Endothelial cell of umbilical vein (primary cell): Measurements from ENCODE around the gene CXCL9. TPM values are rescaled to one million over a fixed set of nuclear protein-coding genes. Genes with fewer than 3 reads are reported as not detected.

Experiments used
- BruUV-seq: library from RNA; stranded (reverse); fragments of 400-500 nt; replicated peaks from 2 replicates; lab custom pipeline; 2021; lab: Mats Ljungman, UMichigan
- CTCF ChIA-PET: fragments of 300-600, 350-600 bp; sonication (Branson Sonifier 250); formaldehyde crosslinking; loops from one replicate; lab custom pipeline; 2021; ENCODE audit warnings: antibody characterized with exemption, inconsistent platforms; lab: Charles Lee
- POLR2A ChIA-PET: fragments of 300-600, 350-600 bp; sonication (Branson Sonifier 250); formaldehyde crosslinking; loops from one replicate; lab custom pipeline; 2021; ENCODE audit warnings: antibody characterized with exemption, inconsistent platforms; lab: Charles Lee
- DNase-seq: peaks from one replicate; pipeline ENCODE4 v3.0.0-alpha.2; 2011; ENCODE audit warnings: low read depth, low spot score
- FAIRE-seq: peaks from 2 replicates; lab custom pipeline; 2011; peaks lifted over from hg19 to GRCh38; lab: Jason Lieb, UNC
- H2AFZ ChIP-seq: 2 replicates; pipeline ENCODE4 v1.6.0; 2012; ENCODE audit warnings: low read depth, low read length, control low read depth, inconsistent platforms
- H3K27ac ChIP-seq: 2 replicates; pipeline ENCODE4 v1.5.1; 2011; ENCODE audit warnings: low read depth, mild to moderate bottlenecking, control low read depth, low read length, moderate library complexity; ENCODE audit not compliant: insufficient read depth
- H3K27me3 ChIP-seq, 2 experiments: 2 replicates each; pipeline versions ENCODE4 v1.6.0 to v1.6.1; 2011; ENCODE audit warnings: low read length in 2 of 2, mixed read lengths in 1 of 2; ENCODE audit not compliant: control insufficient read depth in 2 of 2, insufficient read depth in 2 of 2
- H3K36me3 ChIP-seq, 2 experiments: 2 replicates in 1 of 2; 3 replicates in 1 of 2; pipeline ENCODE4 v1.5.1; 2011; ENCODE audit warnings: low read length in 2 of 2, mild to moderate bottlenecking in 1 of 2, moderate library complexity in 1 of 2; ENCODE audit not compliant: control insufficient read depth in 2 of 2, insufficient read depth in 2 of 2; ENCODE audit errors: extremely low read depth in 1 of 2
- H3K4me1 ChIP-seq: 3 replicates; pipeline ENCODE4 v1.5.1; 2011; ENCODE audit warnings: mild to moderate bottlenecking, low read length; ENCODE audit not compliant: control insufficient read depth, insufficient read depth; ENCODE audit errors: extremely low read depth
- H3K4me2 ChIP-seq: 2 replicates; pipeline ENCODE4 v1.6.1; 2011; ENCODE audit warnings: low read length, control low read depth, mixed read lengths; ENCODE audit not compliant: insufficient read depth
- H3K4me3 ChIP-seq, 3 experiments: fragments of 200-600 bp in 1 of 3; sonication (generic), shearing (Covaris generic) in 1 of 3; replicated peaks in 1 of 3; 2 replicates each; pipeline ENCODE4 v1.5.1; 2011 to 2016; ENCODE audit warnings: control low read depth in 3 of 3, low read length in 3 of 3, mild to moderate bottlenecking in 2 of 3, inconsistent platforms in 1 of 3, low read depth in 1 of 3, moderate library complexity in 1 of 3; ENCODE audit not compliant: insufficient read depth in 1 of 3
- H3K79me2 ChIP-seq: 2 replicates; pipeline ENCODE4 v1.6.0; 2012; ENCODE audit warnings: low read length, inconsistent platforms; ENCODE audit not compliant: control insufficient read depth, insufficient read depth
- H3K9ac ChIP-seq: replicated peaks from 2 replicates; pipeline ENCODE3; 2011; ENCODE audit warnings: low read length, control low read depth; ENCODE audit not compliant: insufficient read depth; ENCODE audit errors: extremely low read depth
- H3K9me1 ChIP-seq: replicated peaks from 3 replicates; pipeline ENCODE4 v1.6.0; 2011; ENCODE audit warnings: mild to moderate bottlenecking, low read length; ENCODE audit not compliant: control insufficient read depth, insufficient read depth; ENCODE audit errors: extremely low read depth
- H3K9me3 ChIP-seq: replicated peaks from 2 replicates; pipeline ENCODE4 v1.5.1; 2012; ENCODE audit warnings: low read length, inconsistent platforms; ENCODE audit not compliant: control insufficient read depth, insufficient read depth
- H4K20me1 ChIP-seq: replicated peaks from 2 replicates; pipeline ENCODE3; 2011; ENCODE audit warnings: mild to moderate bottlenecking, low read length; ENCODE audit not compliant: control insufficient read depth, insufficient read depth; ENCODE audit errors: extremely low read depth
- CTCF ChIP-seq, 2 donors: IDR thresholded peaks; 1 replicate in 1 of 2; 2 replicates in 1 of 2; pipeline ENCODE4 v1.5.1; 2011; ENCODE audit warnings: low read length in 2 of 2, mild to moderate bottlenecking in 2 of 2, moderate library complexity in 2 of 2, control low read depth in 1 of 2, inconsistent platforms in 1 of 2, low read depth in 1 of 2; ENCODE audit not compliant: insufficient read depth in 1 of 2; ENCODE audit errors: extremely low read depth in 1 of 2
- EZH2 ChIP-seq: IDR thresholded peaks from 2 replicates; pipeline ENCODE4 v1.6.1; 2012; ENCODE audit warnings: borderline replicate concordance, low read depth, mild to moderate bottlenecking, moderate library complexity, low read length, inconsistent platforms; ENCODE audit not compliant: severe bottlenecking
- FOS ChIP-seq: IDR thresholded peaks from 2 replicates; pipeline ENCODE4 v1.6.1; 2011; ENCODE audit warnings: mild to moderate bottlenecking, low read length, moderate library complexity, borderline replicate concordance; ENCODE audit not compliant: insufficient read depth
- GATA2 ChIP-seq: IDR thresholded peaks from 2 replicates; pipeline ENCODE4 v1.7.0; 2011; ENCODE audit warnings: low read depth, mild to moderate bottlenecking, moderate library complexity, mixed read lengths, low read length; ENCODE audit not compliant: insufficient read length, insufficient read depth
- MYC ChIP-seq: IDR thresholded peaks from one replicate; pipeline ENCODE4 v1.6.1; 2011; ENCODE audit warnings: mild to moderate bottlenecking, low read depth, low read length
- POLR2AphosphoS5 ChIP-seq: IDR thresholded peaks from 2 replicates; pipeline ENCODE4 v1.6.1; 2012; ENCODE audit warnings: low read depth, mild to moderate bottlenecking, control low read depth, low read length, moderate library complexity; ENCODE audit not compliant: insufficient read depth
- dilution Hi-C: fragments of 300-500 bp; cut with MboI; formaldehyde crosslinking; loops from one replicate; pipeline ENCODE4 v1.15.0; 2019; ENCODE audit warnings: low sequenced_read_pairs; ENCODE audit not compliant: extremely low pct_ligation_motif_present
- intact Hi-C: fragments of 100-400 bp; cut with micrococcal nuclease; formaldehyde crosslinking; loops from one replicate; pipeline ENCODE4 v1.10.0; 2022
- polyA plus RNA-seq, 4 experiments: library from polyadenylated mRNA; depleted of rRNA in 3 of 4; stranded (reverse) in 3 of 4; unstranded in 1 of 4; fragments of >200 nt; gene quantifications; 2 replicates each; pipeline versions ENCODE4 v1.2.1 to v1.2.3, GENCODE V29; 2011 to 2012; ENCODE audit warnings: missing spikeins in 1 of 4
- total RNA-seq: library from RNA; stranded (reverse); gene quantifications from 2 replicates; pipeline ENCODE4 v1.2.3, GENCODE V29; 2021

The CXCL9 gene
- total and polyA plus RNA-seq, 2 donors (not counting 3 experiments of a cell fraction or from before 2014, with no cell fraction given) = not detected

- FAIRE-seq (no peak), DNase-seq (no peak)
- no peak overlapping the region for H3K27ac ChIP-seq
- H3K36me3 ChIP-seq = no peaks in the 10 kb centered on the region
- dilution Hi-C loops = no loop called here
- no peaks in the 10 kb centered on the region for H3K4me1 ChIP-seq
- H4K20me1 ChIP-seq = no peaks in the 10 kb centered on the region
- no peaks in the 10 kb centered on the region for H3K79me2 ChIP-seq
- H2AFZ ChIP-seq = no peak overlapping the region
- no peak overlapping the region for H3K4me2 ChIP-seq
- no TSS peak for BruUV-seq
- H3K9me1 ChIP-seq = no peaks in the 10 kb centered on the region
- H3K27me3 ChIP-seq = peaks cover 16 to 20% of the 10 kb centered on the region in 2 experiments
- H3K9me3 ChIP-seq = no peaks in the 10 kb centered on the region
- H3K4me3 ChIP-seq = no peak overlapping the region
- H3K9ac ChIP-seq = no peak overlapping the region
- intact Hi-C loops = no loop called here
- ChIA-PET CTCF (no interaction called here), POLR2A (no interaction called here)
- TF ChIP-seq POLR2AphosphoS5 (no peak), GATA2 (no peak), FOS (no peak), CTCF (IDR thresholded peaks at IDR 0.05; ENCODE audit: extremely low read depth in 1 of 2, insufficient read depth in 1 of 2, low read depth in 1 of 2, low read length in 2 of 2) (no peak), EZH2 (no peak), MYC (no peak)
Measured at GRCh38 chr4:76022031-76022430, 14.7 kb upstream of the CXCL9 start.
